ENCODE data around the gene RNF2. TPM values are rescaled to one million over a fixed set of nuclear protein-coding genes. Genes with fewer than 3 reads are reported as not detected.

Gene RNF2
- total RNA-seq, 1 donor from 2014 or later, result 4.0 TPM

DNA sequence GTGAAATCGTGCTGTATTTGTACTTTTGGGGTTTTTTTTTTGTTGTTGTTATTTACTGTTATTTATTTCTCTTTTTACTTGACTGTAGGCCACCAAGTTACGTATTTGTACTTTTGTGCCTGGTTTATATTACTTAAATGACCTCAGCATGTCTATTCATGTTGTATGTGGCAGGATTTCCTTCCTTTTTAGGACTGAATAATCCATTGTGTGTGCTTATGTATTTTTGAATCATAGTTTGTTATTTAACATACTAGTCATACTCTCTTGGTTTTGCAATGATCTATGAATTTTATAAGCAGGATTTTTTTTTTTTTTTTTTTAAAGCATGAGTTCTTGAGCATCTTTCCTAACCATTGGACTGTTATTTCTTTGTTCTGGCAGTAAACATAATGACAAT is 51.2 kb downstream of the RNF2 start:
- no peaks in the 10 kb centered on the region for H3K4me1 ChIP-seq
- no peaks in the 10 kb centered on the region for H3K27me3 ChIP-seq

DNA sequence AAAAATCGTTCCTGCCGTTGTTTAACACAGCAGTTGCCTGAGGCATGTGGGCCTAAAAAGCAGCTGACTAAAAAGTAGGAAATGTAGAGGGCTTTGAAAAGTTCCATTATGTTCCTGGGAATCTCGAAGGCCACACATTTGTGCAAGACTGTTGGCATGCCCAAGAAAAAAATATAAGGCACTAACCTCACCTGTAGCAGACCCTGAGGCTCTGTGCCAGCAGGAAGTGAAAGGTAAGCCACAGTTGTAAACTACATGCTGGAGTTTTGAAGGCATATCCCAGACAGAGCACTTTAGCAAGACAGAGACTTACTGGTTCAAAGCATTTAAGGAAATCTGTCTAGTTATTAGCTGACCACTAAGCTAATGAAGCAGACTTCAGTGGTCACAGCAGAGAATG is 58.7 kb downstream of the RNF2 start:
- Histone ChIP-seq H3K36me3 (peaks cover 6 to 21% of the 10 kb centered on the region in 2 donors), H3K27ac (no peak overlapping the region), H3K4me3 (no peak overlapping the region), H3K27me3 (no peaks in the 10 kb centered on the region), H3K4me1 (no peaks in the 10 kb centered on the region), H3K9me3 (peaks cover 8 to 16% of the 10 kb centered on the region in 2 donors)
- intact Hi-C loops (cut with DNase I), result no loop called here
- no peak for DNase-seq (ENCODE audit: low spot score in 2 of 2)
- TF ChIP-seq, protein P1, sequence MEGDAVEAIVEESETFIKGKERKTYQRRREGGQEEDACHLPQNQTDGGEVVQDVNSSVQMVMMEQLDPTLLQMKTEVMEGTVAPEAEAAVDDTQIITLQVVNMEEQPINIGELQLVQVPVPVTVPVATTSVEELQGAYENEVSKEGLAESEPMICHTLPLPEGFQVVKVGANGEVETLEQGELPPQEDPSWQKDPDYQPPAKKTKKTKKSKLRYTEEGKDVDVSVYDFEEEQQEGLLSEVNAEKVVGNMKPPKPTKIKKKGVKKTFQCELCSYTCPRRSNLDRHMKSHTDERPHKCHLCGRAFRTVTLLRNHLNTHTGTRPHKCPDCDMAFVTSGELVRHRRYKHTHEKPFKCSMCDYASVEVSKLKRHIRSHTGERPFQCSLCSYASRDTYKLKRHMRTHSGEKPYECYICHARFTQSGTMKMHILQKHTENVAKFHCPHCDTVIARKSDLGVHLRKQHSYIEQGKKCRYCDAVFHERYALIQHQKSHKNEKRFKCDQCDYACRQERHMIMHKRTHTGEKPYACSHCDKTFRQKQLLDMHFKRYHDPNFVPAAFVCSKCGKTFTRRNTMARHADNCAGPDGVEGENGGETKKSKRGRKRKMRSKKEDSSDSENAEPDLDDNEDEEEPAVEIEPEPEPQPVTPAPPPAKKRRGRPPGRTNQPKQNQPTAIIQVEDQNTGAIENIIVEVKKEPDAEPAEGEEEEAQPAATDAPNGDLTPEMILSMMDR (IDR thresholded peaks at IDR 0.05), result no peak

More for the DNA sequence above, 51.2 kb downstream of the RNF2 start:
- H3K27ac ChIP-seq, result no peak overlapping the region
- peaks cover 15 to 33% of the 10 kb centered on the region in 2 donors for H3K36me3 ChIP-seq
- intact Hi-C loops (cut with DNase I), result no loop called here
- TF ChIP-seq, protein P1 (IDR thresholded peaks at IDR 0.05), result no peak
- H3K4me3 ChIP-seq, result no peak overlapping the region
- DNase-seq (ENCODE audit: low spot score in 2 of 2), result no peak
- H3K9me3 ChIP-seq, result no peaks in the 10 kb centered on the region

DNA sequence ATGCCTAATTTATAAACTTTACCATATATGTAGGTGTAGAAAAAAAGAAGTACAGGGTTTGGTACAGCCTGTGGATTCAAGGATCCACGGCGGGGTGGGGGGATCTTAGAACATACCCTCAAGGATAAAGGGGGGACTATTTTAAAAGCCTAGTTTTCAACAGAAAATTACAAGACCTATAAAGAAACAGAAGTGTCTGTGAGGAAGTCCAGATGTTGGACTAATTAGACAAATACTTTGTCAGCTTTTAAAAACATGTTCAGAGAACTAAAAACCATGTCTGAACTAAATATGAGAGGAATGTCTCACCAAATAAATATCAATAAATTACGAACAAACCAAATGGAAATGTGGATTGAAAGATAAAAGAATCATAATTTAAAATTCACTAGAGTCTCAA is 59.8 kb downstream of the RNF2 start:
- intact Hi-C loops (cut with DNase I), result no loop called here
- no peak overlapping the region for H3K4me3 ChIP-seq

DNA sequence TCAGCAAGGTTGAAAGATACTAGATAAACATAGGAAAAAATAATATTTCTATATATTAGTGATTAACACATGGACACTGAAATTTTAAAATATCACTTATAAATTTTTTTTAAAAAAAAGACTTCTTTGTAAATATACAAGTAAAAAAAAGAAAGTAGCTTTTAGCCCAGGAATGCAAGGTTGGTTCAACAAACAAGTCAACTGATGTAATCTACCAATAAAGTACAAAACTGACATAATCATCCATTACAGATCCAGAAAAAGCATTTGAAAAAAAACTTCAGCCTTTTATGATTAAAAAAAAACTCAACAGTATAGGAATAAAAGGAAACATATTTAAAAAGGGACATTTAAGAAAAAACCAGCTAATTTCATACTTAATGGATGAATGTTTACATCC is 63.0 kb downstream of the RNF2 start:
- intact Hi-C loops (cut with DNase I), result no loop called here
- no peak overlapping the region for H3K27ac ChIP-seq

More for the DNA sequence above, 59.8 kb downstream of the RNF2 start:
- Histone ChIP-seq H3K27me3 (no peaks in the 10 kb centered on the region), H3K27ac (no peak overlapping the region), H3K9me3 (peaks cover 16 to 26% of the 10 kb centered on the region in 2 donors), H3K36me3 (peaks cover 1 to 14% of the 10 kb centered on the region in 2 donors), H3K4me1 (no peaks in the 10 kb centered on the region)
- DNase-seq (ENCODE audit: low spot score in 2 of 2), result no peak
- TF ChIP-seq, protein P1 (IDR thresholded peaks at IDR 0.05), result no peak

DNA sequence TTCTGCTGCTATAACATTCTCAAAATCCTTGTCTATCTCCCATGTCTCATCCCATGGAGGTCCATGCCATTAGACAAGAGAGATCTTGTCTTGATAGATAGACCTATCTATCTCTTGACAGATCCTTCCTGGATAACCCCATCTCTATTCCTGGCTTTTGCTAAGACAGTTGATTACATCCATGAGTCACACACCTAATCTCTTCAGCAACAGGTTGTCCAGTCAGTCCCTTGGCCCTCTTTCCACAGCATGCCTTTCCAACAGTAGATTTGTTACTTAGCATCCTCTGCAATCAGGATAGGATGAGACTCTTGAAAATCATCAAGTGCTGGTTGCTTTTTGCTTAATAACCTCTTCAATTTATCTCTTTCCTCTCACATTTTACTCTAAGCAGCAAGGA is 64.8 kb downstream of the RNF2 start:
- H3K9me3 ChIP-seq, result peaks cover 20 to 29% of the 10 kb centered on the region in 2 donors

More for the DNA sequence above, 63.0 kb downstream of the RNF2 start:
- no peaks in the 10 kb centered on the region for H3K27me3 ChIP-seq
- no peak for DNase-seq (ENCODE audit: low spot score in 2 of 2)
- no peaks in the 10 kb centered on the region for H3K4me1 ChIP-seq
- no peak overlapping the region for H3K4me3 ChIP-seq
- peaks cover 0 to 8% of the 10 kb centered on the region in 2 donors for H3K36me3 ChIP-seq
- TF ChIP-seq, protein P1 (IDR thresholded peaks at IDR 0.05), result no peak
- H3K9me3 ChIP-seq, result peaks cover 20 to 29% of the 10 kb centered on the region in 2 donors

More for the DNA sequence above, 64.8 kb downstream of the RNF2 start:
- DNase-seq (ENCODE audit: low spot score in 2 of 2), result no peak
- H3K4me1 ChIP-seq, result no peaks in the 10 kb centered on the region
- no peak overlapping the region for H3K27ac ChIP-seq
- H3K27me3 ChIP-seq, result no peaks in the 10 kb centered on the region
- intact Hi-C loops (cut with DNase I), result no loop called here
- no peak overlapping the region for H3K4me3 ChIP-seq
- TF ChIP-seq, protein P1 (IDR thresholded peaks at IDR 0.05), result no peak
- H3K36me3 ChIP-seq, result no peaks in the 10 kb centered on the region

All from ascending aorta (tissue), 2 donors.